Neural cell (in vitro differentiated cells): ENCODE data around the gene TRPV2. TPM values are rescaled to one million over a fixed set of nuclear protein-coding genes. Genes with fewer than 3 reads are reported as not detected.

ENCODE experiments used
- H2AFZ ChIP-seq: fragments of 200-600, 300-800 bp; sonication (generic), shearing (Covaris generic); 2 replicates; pipeline ENCODE4 v1.6.0; 2014; ENCODE audit warnings: low read depth, mild to moderate bottlenecking, antibody characterized with exemption, low read length, moderate library complexity
- H3F3A ChIP-seq: fragments of 200-600 bp; shearing (Covaris generic); 2 replicates; pipeline ENCODE4 v1.6.1; 2016; ENCODE audit warnings: mild to moderate bottlenecking, moderate library complexity, mixed read lengths, antibody characterized with exemption, low read length; ENCODE audit not compliant: insufficient read depth, poor library complexity, severe bottlenecking
- H3K27ac ChIP-seq: fragments of 200-600, 300-800 bp; sonication (generic), shearing (Covaris generic); 2 replicates; pipeline ENCODE4 v1.5.1; 2014; ENCODE audit warnings: mild to moderate bottlenecking, low read length, moderate library complexity
- H3K27me3 ChIP-seq: fragments of 300-800, 200-600 bp; sonication (generic), shearing (Covaris generic); 2 replicates; pipeline ENCODE4 v1.6.0; 2014; ENCODE audit warnings: mild to moderate bottlenecking, low read depth, low read length, moderate library complexity; ENCODE audit not compliant: insufficient read depth
- H3K36me3 ChIP-seq: fragments of 300-800, 200-600 bp; sonication (generic), shearing (Covaris generic); 2 replicates; pipeline ENCODE4 v1.5.1; 2014; ENCODE audit warnings: mild to moderate bottlenecking, antibody characterized with exemption, low read length, moderate library complexity; ENCODE audit not compliant: insufficient read depth
- H3K4me2 ChIP-seq: fragments of 300-800, 200-600 bp; sonication (generic), shearing (Covaris generic); 2 replicates; pipeline ENCODE4 v1.6.0; 2014; ENCODE audit warnings: mild to moderate bottlenecking, low read length
- H3K4me3 ChIP-seq: fragments of 300-800, 200-600 bp; sonication (generic), shearing (Covaris generic); 2 replicates; pipeline ENCODE4 v1.5.1; 2014; ENCODE audit warnings: mild to moderate bottlenecking, low read length, moderate library complexity
- H3K79me2 ChIP-seq: fragments of 200-600 bp; shearing (Covaris generic); replicated peaks from 2 replicates; pipeline ENCODE4 v1.6.0; 2014; ENCODE audit warnings: mild to moderate bottlenecking, low read length, moderate library complexity; ENCODE audit not compliant: insufficient read depth
- H3K9ac ChIP-seq: fragments of 300-800, 200-600 bp; sonication (generic), shearing (Covaris generic); 2 replicates; pipeline ENCODE4 v1.6.1; 2016; ENCODE audit warnings: mild to moderate bottlenecking, low read length, mixed read lengths
- H3K9me2 ChIP-seq: fragments of 200-600 bp; shearing (Covaris generic); 2 replicates; pipeline ENCODE4 v1.6.1; 2016; ENCODE audit warnings: mild to moderate bottlenecking, low read length, mixed read lengths; ENCODE audit not compliant: insufficient read depth
- H3K9me3 ChIP-seq: fragments of 200-600, 300-800 bp; sonication (generic), shearing (Covaris generic); 2 replicates; pipeline ENCODE4 v1.6.1; 2016; ENCODE audit warnings: mild to moderate bottlenecking, mixed run types, low read length, moderate library complexity, mixed read lengths
- H4K20me1 ChIP-seq: fragments of 200-600 bp; shearing (Covaris generic); 2 replicates; pipeline ENCODE4 v1.6.1; 2016; ENCODE audit warnings: mild to moderate bottlenecking, mixed run types; ENCODE audit not compliant: insufficient read depth
- EP300 ChIP-seq: fragments of 450-650 bp; conservative IDR thresholded peaks from 2 replicates; pipeline ENCODE4 v1.6.1; 2014; ENCODE audit warnings: antibody characterized with exemption, mild to moderate bottlenecking, moderate library complexity; ENCODE audit not compliant: poor library complexity, severe bottlenecking
- EZH2 ChIP-seq: fragments of 200-600, 300-800 bp; shearing (Covaris generic), sonication (generic); IDR thresholded peaks from 2 replicates; pipeline ENCODE4 v1.6.1; 2014; ENCODE audit warnings: antibody characterized with exemption, low read length, borderline replicate concordance, mild to moderate bottlenecking; ENCODE audit not compliant: insufficient read depth, poor library complexity, severe bottlenecking
- MXI1 ChIP-seq: fragments of 450-650 bp; conservative IDR thresholded peaks from 2 replicates; pipeline ENCODE4 v1.6.1; 2014; ENCODE audit warnings: antibody characterized with exemption, mild to moderate bottlenecking; ENCODE audit not compliant: poor library complexity, severe bottlenecking
- POLR2AphosphoS5 ChIP-seq: IDR thresholded peaks from 2 replicates; pipeline ENCODE4 v1.6.1; 2012
- RAD21 ChIP-seq: fragments of 450-650 bp; conservative IDR thresholded peaks from 2 replicates; pipeline ENCODE4 v1.6.1; 2014; ENCODE audit warnings: antibody characterized with exemption, mild to moderate bottlenecking, moderate library complexity
- REST ChIP-seq: IDR thresholded peaks from 2 replicates; pipeline ENCODE4 v1.6.1; 2012; ENCODE audit warnings: borderline replicate concordance
- SMC3 ChIP-seq: fragments of 450-650 bp; conservative IDR thresholded peaks from 2 replicates; pipeline ENCODE4 v1.6.1; 2014; ENCODE audit warnings: antibody characterized with exemption, mild to moderate bottlenecking, moderate library complexity; ENCODE audit not compliant: poor library complexity
- TAF1 ChIP-seq: IDR thresholded peaks from 2 replicates; pipeline ENCODE4 v1.6.1; 2012; ENCODE audit warnings: low read depth
- polyA minus RNA-seq: library from RNA; depleted of rRNA, polyadenylated mRNA; stranded (reverse); fragments of >200 nt; gene quantifications from 2 replicates; pipeline ENCODE4 v1.2.3, GENCODE V29; 2014
- polyA plus RNA-seq: library from polyadenylated mRNA; depleted of rRNA; stranded (reverse); fragments of >200 nt; gene quantifications from 2 replicates; pipeline ENCODE4 v1.2.3, GENCODE V29; 2014
- TF ChIP-seq, protein P1 (sequence below): fragments of 450-650 bp; IDR thresholded peaks from 2 replicates; pipeline ENCODE4 v1.5.1; 2014; ENCODE audit warnings: antibody characterized with exemption, mild to moderate bottlenecking, moderate library complexity; ENCODE audit not compliant: poor library complexity, severe bottlenecking

Gene TRPV2
- polyA plus RNA-seq (not detected in 2 replicates), polyA minus RNA-seq (not detected in 2 replicates)

GRCh38 chr17:16415031-16415924, at the start of gene TRPV2:
TRPV2 (plus strand) TSS chr17:16415571; CDS start chr17:16417669, 2,098 bp downstream.
- Histone ChIP-seq H3K4me3 (no peak within 1 kb of the TSS), H3K4me2 (no peak within 1 kb of the TSS), H3K9me2 (no peaks in the 10 kb centered on the region), H3K79me2 (no peaks in the 10 kb centered on the region), H3K27ac (no peak within 1 kb of the TSS), H3K27me3 (no peaks in the 10 kb centered on the region), H3F3A (no peaks in the 10 kb centered on the region), H3K36me3 (no peaks in the 10 kb centered on the region), H4K20me1 (no peaks in the 10 kb centered on the region), H2AFZ (no peak within 1 kb of the TSS), H3K9me3 (no peaks in the 10 kb centered on the region), H3K9ac (no peak within 1 kb of the TSS)
- no peak for TF ChIP-seq POLR2AphosphoS5
- TF ChIP-seq, protein P1, sequence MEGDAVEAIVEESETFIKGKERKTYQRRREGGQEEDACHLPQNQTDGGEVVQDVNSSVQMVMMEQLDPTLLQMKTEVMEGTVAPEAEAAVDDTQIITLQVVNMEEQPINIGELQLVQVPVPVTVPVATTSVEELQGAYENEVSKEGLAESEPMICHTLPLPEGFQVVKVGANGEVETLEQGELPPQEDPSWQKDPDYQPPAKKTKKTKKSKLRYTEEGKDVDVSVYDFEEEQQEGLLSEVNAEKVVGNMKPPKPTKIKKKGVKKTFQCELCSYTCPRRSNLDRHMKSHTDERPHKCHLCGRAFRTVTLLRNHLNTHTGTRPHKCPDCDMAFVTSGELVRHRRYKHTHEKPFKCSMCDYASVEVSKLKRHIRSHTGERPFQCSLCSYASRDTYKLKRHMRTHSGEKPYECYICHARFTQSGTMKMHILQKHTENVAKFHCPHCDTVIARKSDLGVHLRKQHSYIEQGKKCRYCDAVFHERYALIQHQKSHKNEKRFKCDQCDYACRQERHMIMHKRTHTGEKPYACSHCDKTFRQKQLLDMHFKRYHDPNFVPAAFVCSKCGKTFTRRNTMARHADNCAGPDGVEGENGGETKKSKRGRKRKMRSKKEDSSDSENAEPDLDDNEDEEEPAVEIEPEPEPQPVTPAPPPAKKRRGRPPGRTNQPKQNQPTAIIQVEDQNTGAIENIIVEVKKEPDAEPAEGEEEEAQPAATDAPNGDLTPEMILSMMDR, result no peak
- no peak for TF ChIP-seq TAF1
- TF ChIP-seq EP300, result no peak
- TF ChIP-seq SMC3, result no peak
- no peak for TF ChIP-seq EZH2
- no peak for TF ChIP-seq REST
- no peak for TF ChIP-seq MXI1
- TF ChIP-seq RAD21, result no peak

GRCh38 chr17:16371742-16372141, 43.6 kb upstream of the TRPV2 start:
- H3K9me3 ChIP-seq, result no peaks in the 10 kb centered on the region
- no peaks in the 10 kb centered on the region for H3K27me3 ChIP-seq
- no peak overlapping the region for H2AFZ ChIP-seq
- H3K4me3 ChIP-seq, result no peak overlapping the region
- no peaks in the 10 kb centered on the region for H3K9me2 ChIP-seq
- H3K4me2 ChIP-seq, result no peak overlapping the region
- H3K79me2 ChIP-seq, result no peaks in the 10 kb centered on the region
- no peaks in the 10 kb centered on the region for H4K20me1 ChIP-seq
- no peaks in the 10 kb centered on the region for H3F3A ChIP-seq
- H3K36me3 ChIP-seq, result no peaks in the 10 kb centered on the region
- no peak overlapping the region for H3K9ac ChIP-seq
- TF ChIP-seq TAF1 (no peak), SMC3 (no peak), EP300 (no peak), POLR2AphosphoS5 (no peak), EZH2 (no peak)
- H3K27ac ChIP-seq, result no peak overlapping the region
